Activated CD4-positive, alpha-beta T cell treated with anti-CD3 and anti-CD28 coated beads for 1 hour (primary cell): Measurements from ENCODE around the gene TRPC6.
"Not testable (repeated sequence)": the region's sequence is repeated elsewhere in the genome, so short reads cannot be mapped to it uniquely, and the experiment has no call there.

Source experiments
- DNase-seq: peaks from one replicate; pipeline ENCODE4 v3.0.0-alpha.2; 2020

TRPC6 gene

GRCh38 chr11:101516546-101516945 is 67.3 kb downstream of the TRPC6 start:
- no peak for DNase-seq

- no peak for DNase-seq
Observed at GRCh38 chr11:101511065-101511464, 72.7 kb downstream of the TRPC6 start.

- no peak for DNase-seq
Observed at GRCh38 chr11:101510591-101510990, 73.2 kb downstream of the TRPC6 start.

- no peak for DNase-seq
Observed at GRCh38 chr11:101509922-101510321, 73.9 kb downstream of the TRPC6 start.

- no peak for DNase-seq
Observed at GRCh38 chr11:101508370-101508769, 75.4 kb downstream of the TRPC6 start.

GRCh38 chr11:101498891-101499290 is 84.9 kb downstream of the TRPC6 start:
- no peak for DNase-seq

- DNase-seq = no peak
Observed at GRCh38 chr11:101497291-101497690, 86.5 kb downstream of the TRPC6 start.

- DNase-seq = no peak
Observed at GRCh38 chr11:101487775-101488174, 96.0 kb downstream of the TRPC6 start.

GRCh38 chr11:101482556-101483124 is 101.2 kb downstream of the TRPC6 start:
- DNase-seq = no peak

GRCh38 chr11:101478587-101479369 is 105.0 kb downstream of the TRPC6 start:
- DNase-seq = no peak

GRCh38 chr11:101477926-101478325 is 105.9 kb downstream of the TRPC6 start:
- no peak for DNase-seq

- no peak for DNase-seq
Observed at GRCh38 chr11:101476191-101476590, 107.6 kb downstream of the TRPC6 start.

- no peak for DNase-seq
Observed at GRCh38 chr11:101475699-101476098, 108.1 kb downstream of the TRPC6 start.

- DNase-seq = no peak
Observed at GRCh38 chr11:101474666-101475065, 109.1 kb downstream of the TRPC6 start.

- DNase-seq = no peak
Observed at GRCh38 chr11:101470881-101471520, 112.8 kb downstream of the TRPC6 start.

- DNase-seq = no peak
Observed at GRCh38 chr11:101470419-101470818, 113.4 kb downstream of the TRPC6 start.

- no peak for DNase-seq
Observed at GRCh38 chr11:101466352-101466751, 117.5 kb downstream of the TRPC6 start.

GRCh38 chr11:101464388-101464787 is 119.4 kb downstream of the TRPC6 start:
- DNase-seq = not testable (repeated sequence)

GRCh38 chr11:101459020-101459419 is 124.8 kb downstream of the TRPC6 start:
- no peak for DNase-seq

- DNase-seq = no peak
Observed at GRCh38 chr11:101458161-101458560, 125.6 kb downstream of the TRPC6 start.

GRCh38 chr11:101456812-101457211 is 127.0 kb downstream of the TRPC6 start:
- no peak for DNase-seq

- no peak for DNase-seq
Observed at GRCh38 chr11:101453682-101454081, 130.1 kb downstream of the TRPC6 start.

GRCh38 chr11:101448881-101449442 is 134.8 kb downstream of the TRPC6 start:
- DNase-seq = no peak

GRCh38 chr11:101446726-101447125 is 137.1 kb downstream of the TRPC6 start:
- no peak for DNase-seq
